Fibroblast of lung (primary cell): Measurements from ENCODE around the gene SREBF1. TPM values are rescaled to one million over a fixed set of nuclear protein-coding genes. Genes with fewer than 3 reads are reported as not detected.

ENCODE experiments used
- DNase-seq, 2 donors: peaks; one replicate each; pipeline versions ENCODE4 v3.0.0 to v3.0.0-alpha.2; 2010; ENCODE audit warnings: low read depth in 2 of 2
- H2AFZ ChIP-seq: 2 replicates; pipeline ENCODE4 v1.5.1; 2012; ENCODE audit warnings: low read length, control low read depth, inconsistent platforms
- H3K27ac ChIP-seq: 2 replicates; pipeline ENCODE4 v1.5.1; 2011; ENCODE audit warnings: low read length, control low read depth; ENCODE audit not compliant: insufficient read depth
- H3K27me3 ChIP-seq: 2 replicates; pipeline ENCODE4 v1.5.1; 2011; ENCODE audit warnings: mild to moderate bottlenecking, low read length; ENCODE audit not compliant: control insufficient read depth, insufficient read depth
- H3K36me3 ChIP-seq: 2 replicates; pipeline ENCODE4 v1.5.1; 2011; ENCODE audit warnings: low read length; ENCODE audit not compliant: control insufficient read depth, insufficient read depth
- H3K4me1 ChIP-seq: 2 replicates; pipeline ENCODE4 v1.5.1; 2011; ENCODE audit warnings: low read length; ENCODE audit not compliant: control insufficient read depth, insufficient read depth; ENCODE audit errors: extremely low read depth
- H3K4me2 ChIP-seq: 2 replicates; pipeline ENCODE4 v1.5.1; 2011; ENCODE audit warnings: low read length, control low read depth; ENCODE audit not compliant: insufficient read depth; ENCODE audit errors: extremely low read depth
- H3K4me3 ChIP-seq, 4 experiments: fragments of 200-600 bp in 1 of 4; sonication (generic) in 1 of 4; replicated peaks in 1 of 4; 2 replicates each; pipeline ENCODE4 v1.5.1; 2011 to 2016; ENCODE audit warnings: low read length in 4 of 4, low read depth in 3 of 4, mild to moderate bottlenecking in 3 of 4, control low read depth in 2 of 4, inconsistent platforms in 1 of 4, mixed read lengths in 1 of 4; ENCODE audit not compliant: insufficient read depth in 1 of 4; ENCODE audit errors: control extremely low read depth in 1 of 4
- H3K79me2 ChIP-seq: 2 replicates; pipeline ENCODE4 v1.5.1; 2012; ENCODE audit warnings: mild to moderate bottlenecking, low read length, inconsistent platforms; ENCODE audit not compliant: control insufficient read depth, insufficient read depth
- H3K9ac ChIP-seq: 2 replicates; pipeline ENCODE4 v1.5.1; 2011; ENCODE audit warnings: mild to moderate bottlenecking, low read length, control low read depth; ENCODE audit not compliant: insufficient read depth
- H3K9me3 ChIP-seq: 2 replicates; pipeline ENCODE4 v1.5.1; 2012; ENCODE audit warnings: low read depth, low read length; ENCODE audit not compliant: control insufficient read depth, insufficient read depth
- H4K20me1 ChIP-seq: 2 replicates; pipeline ENCODE4 v1.5.1; 2011; ENCODE audit warnings: low read length; ENCODE audit not compliant: control insufficient read depth, insufficient read depth; ENCODE audit errors: extremely low read depth
- CTCF ChIP-seq, 2 donors: IDR thresholded peaks in 1 of 2; conservative IDR thresholded peaks in 1 of 2; 1 replicate in 1 of 2; 2 replicates in 1 of 2; pipeline ENCODE4 v1.5.1; 2011 to 2012; ENCODE audit warnings: low read length in 2 of 2, control low read depth in 1 of 2, inconsistent platforms in 1 of 2, low read depth in 1 of 2, mild to moderate bottlenecking in 1 of 2
- EZH2 ChIP-seq: IDR thresholded peaks from 2 replicates; pipeline ENCODE4 v1.5.1; 2012; ENCODE audit warnings: low read length, control low read depth, mild to moderate bottlenecking; ENCODE audit errors: missing control alignments
- polyA plus RNA-seq, 2 donors: library from polyadenylated mRNA; depleted of rRNA in 1 of 2; stranded (reverse) in 1 of 2; unstranded in 1 of 2; fragments of >200 nt; gene quantifications; 2 replicates each; pipeline ENCODE4 v1.2.1, GENCODE V29; 2011 to 2012; ENCODE audit warnings: missing spikeins in 1 of 2
- total RNA-seq: library from RNA; depleted of rRNA; stranded (reverse); fragments of >200 nt; gene quantifications from 2 replicates; pipeline ENCODE4 v1.2.1, GENCODE V29; 2014

SREBF1 gene
- total and polyA plus RNA-seq, 2 donors (not counting 1 experiment from before 2014, with no cell fraction given) = 29.7 to 77.6 TPM

DNA sequence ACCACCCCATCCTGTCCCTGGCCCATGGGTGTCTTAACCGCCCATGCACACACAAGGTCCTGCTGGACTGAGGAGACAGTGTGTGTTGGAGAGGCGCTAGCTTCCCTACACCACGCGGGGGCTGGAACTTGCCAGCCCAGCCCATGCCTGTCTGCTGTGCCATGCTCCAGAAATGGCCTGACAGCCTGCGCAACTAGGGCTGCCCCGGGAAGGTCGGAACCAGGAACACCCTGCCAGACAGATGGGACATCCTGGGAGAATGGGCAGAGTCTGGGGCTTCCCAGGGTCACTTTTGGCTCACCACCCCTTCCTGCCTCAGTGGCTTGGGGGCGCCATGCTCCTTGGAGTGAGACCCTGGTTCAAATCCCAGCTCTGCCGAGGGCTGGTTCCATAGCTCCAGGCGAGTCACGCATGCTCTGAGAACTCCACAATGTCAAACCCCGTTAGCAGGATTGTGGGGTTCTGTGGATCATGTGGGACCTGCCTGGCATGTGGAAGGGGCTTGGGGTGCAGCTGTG, 36.2 kb downstream of the SREBF1 start:
- TF ChIP-seq CTCF (conservative IDR thresholded peaks at IDR 0.05 in 1 of 2, IDR thresholded peaks at IDR 0.05 in 1 of 2; ENCODE audit: low read depth in 1 of 2, low read length in 2 of 2) = no peak
- TF ChIP-seq EZH2 = no peak
- peaks cover 15% of the 10 kb centered on the region for H3K36me3 ChIP-seq
- no peaks in the 10 kb centered on the region for H3K9me3 ChIP-seq
- no peaks in the 10 kb centered on the region for H3K27me3 ChIP-seq
- H3K4me1 ChIP-seq = no peaks in the 10 kb centered on the region
- no peak overlapping the region for H3K27ac ChIP-seq
- DNase-seq = no peak
- no peak overlapping the region for H3K9ac ChIP-seq
- no peak overlapping the region for H3K4me2 ChIP-seq
- H4K20me1 ChIP-seq = no peaks in the 10 kb centered on the region
- no peaks in the 10 kb centered on the region for H3K79me2 ChIP-seq
- no peak overlapping the region for H2AFZ ChIP-seq
- no peak overlapping the region for H3K4me3 ChIP-seq

GRCh38 chr17:17798573-17799255, 38.1 kb downstream of the SREBF1 start:
- Histone ChIP-seq H3K36me3 (peaks cover 16% of the 10 kb centered on the region), H3K4me1 (no peaks in the 10 kb centered on the region), H4K20me1 (no peaks in the 10 kb centered on the region), H3K79me2 (no peaks in the 10 kb centered on the region), H3K27me3 (no peaks in the 10 kb centered on the region), H3K9ac (no peak overlapping the region), H3K27ac (no peak overlapping the region), H3K4me3 (no peak overlapping the region), H2AFZ (no peak overlapping the region), H3K4me2 (no peak overlapping the region), H3K9me3 (no peaks in the 10 kb centered on the region)
- DNase-seq = no peak
- TF ChIP-seq EZH2 (no peak), CTCF (conservative IDR thresholded peaks at IDR 0.05 in 1 of 2, IDR thresholded peaks at IDR 0.05 in 1 of 2; ENCODE audit: low read depth in 1 of 2, low read length in 2 of 2) (no peak)

DNA sequence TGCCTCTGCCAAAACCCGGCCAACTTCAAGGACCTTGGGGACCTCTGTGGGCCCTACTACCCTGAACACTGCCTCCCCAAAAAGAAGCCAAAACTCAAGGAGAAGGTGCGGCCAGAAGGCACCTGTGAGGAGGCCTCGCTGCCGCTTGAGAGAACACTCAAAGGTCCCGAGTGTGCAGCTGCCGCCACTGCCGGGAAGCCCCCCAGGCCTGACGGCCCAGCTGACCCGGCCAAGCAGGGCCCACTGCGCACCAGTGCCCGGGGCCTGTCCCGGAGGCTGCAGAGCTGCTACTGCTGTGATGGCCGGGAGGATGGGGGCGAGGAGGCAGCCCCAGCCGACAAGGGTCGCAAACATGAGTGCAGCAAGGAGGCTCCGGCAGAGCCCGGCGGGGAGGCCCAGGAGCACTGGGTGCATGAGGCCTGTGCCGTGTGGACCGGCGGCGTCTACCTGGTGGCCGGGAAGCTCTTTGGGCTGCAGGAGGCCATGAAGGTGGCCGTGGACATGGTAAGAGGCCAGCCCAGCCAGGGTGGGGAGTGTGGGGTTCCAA, 38.7 kb downstream of the SREBF1 start:
- H3K27me3 ChIP-seq = no peaks in the 10 kb centered on the region
- peaks cover 16% of the 10 kb centered on the region for H3K36me3 ChIP-seq
- no peak overlapping the region for H2AFZ ChIP-seq
- H3K79me2 ChIP-seq = no peaks in the 10 kb centered on the region
- no peak overlapping the region for H3K27ac ChIP-seq
- no peaks in the 10 kb centered on the region for H4K20me1 ChIP-seq
- H3K9me3 ChIP-seq = no peaks in the 10 kb centered on the region
- no peak overlapping the region for H3K4me3 ChIP-seq
- H3K4me1 ChIP-seq = no peaks in the 10 kb centered on the region
- DNase-seq = no peak
- H3K4me2 ChIP-seq = no peak overlapping the region
- H3K9ac ChIP-seq = no peak overlapping the region
- no peak for TF ChIP-seq CTCF (conservative IDR thresholded peaks at IDR 0.05 in 1 of 2, IDR thresholded peaks at IDR 0.05 in 1 of 2; ENCODE audit: low read depth in 1 of 2, low read length in 2 of 2)
- no peak for TF ChIP-seq EZH2
